IMR-90 (cell line): ENCODE measurements around the gene CALM1. TPM values are rescaled to one million over a fixed set of nuclear protein-coding genes. Genes with fewer than 3 reads are reported as not detected.
A peak's percentile ranks its signal among the peaks of the same experiment; 100 is the strongest.

Experiments
- ATAC-seq: fragments of 200-7000 bp; cut with Tn5 transposase; 2 replicates; pipeline ENCODE4 v1.9.1; 2020; ENCODE audit warnings: low read depth, mild to moderate bottlenecking, moderate library complexity
- BruUV-seq: library from RNA; stranded (reverse); fragments of 400-500 nt; replicated peaks from 2 replicates; lab custom pipeline; 2021; lab: Mats Ljungman, UMichigan
- CTCF ChIA-PET: fragments of 300-600 bp; formaldehyde crosslinking; extraction: SDS; loops from one replicate; lab custom pipeline; 2021; ENCODE audit warnings: antibody characterized with exemption; lab: Yijun Ruan, JAX
- POLR2A ChIA-PET: fragments of 300-600 bp; sonication (Branson Sonifier 250); formaldehyde crosslinking; loops from one replicate; lab custom pipeline; 2022; ENCODE audit warnings: antibody characterized with exemption; ENCODE audit not compliant: unreplicated experiment; lab: Charles Lee
- DNase-seq: peaks from one replicate; pipeline ENCODE4 v3.0.0; 2013
- H2AFZ ChIP-seq: replicated peaks from 2 replicates; pipeline ENCODE3; 2013; ENCODE audit warnings: low read length, mild to moderate bottlenecking; ENCODE audit not compliant: poor library complexity
- H2AK5ac ChIP-seq: 2 replicates; pipeline ENCODE4 v1.6.1; 2013; ENCODE audit warnings: low read depth, low read length, inconsistent platforms
- H2AK9ac ChIP-seq: replicated peaks from 2 replicates; pipeline ENCODE3; 2013; ENCODE audit warnings: mild to moderate bottlenecking, low read depth, low read length, moderate library complexity; ENCODE audit not compliant: poor library complexity
- H2BK120ac ChIP-seq: 2 replicates; pipeline ENCODE4 v1.6.1; 2013; ENCODE audit warnings: low read depth, low read length, inconsistent platforms
- H2BK15ac ChIP-seq: 3 replicates; pipeline ENCODE4 v1.6.1; 2013; ENCODE audit warnings: low read depth, low read length, inconsistent platforms
- H2BK20ac ChIP-seq: 2 replicates; pipeline ENCODE4 v1.6.1; 2013; ENCODE audit warnings: low read depth, mild to moderate bottlenecking, inconsistent platforms, low read length, moderate library complexity
- H2BK5ac ChIP-seq: 2 replicates; pipeline ENCODE4 v1.6.1; 2013; ENCODE audit warnings: mild to moderate bottlenecking, low read depth, low read length, inconsistent platforms; ENCODE audit not compliant: poor library complexity, severe bottlenecking
- H3K14ac ChIP-seq: replicated peaks from 2 replicates; pipeline ENCODE4 v1.6.1; 2013; ENCODE audit warnings: low read depth, low read length, inconsistent platforms
- H3K18ac ChIP-seq: 2 replicates; pipeline ENCODE4 v1.6.1; 2013; ENCODE audit warnings: low read depth, low read length, control low read depth
- H3K23ac ChIP-seq: 2 replicates; pipeline ENCODE4 v1.6.1; 2013; ENCODE audit warnings: low read depth, low read length, inconsistent platforms
- H3K27ac ChIP-seq: 2 replicates; pipeline ENCODE4 v1.5.1; 2013; ENCODE audit warnings: mild to moderate bottlenecking, control low read depth, low read length; ENCODE audit not compliant: insufficient read depth
- H3K27me3 ChIP-seq: 2 replicates; pipeline ENCODE4 v1.6.1; 2013; ENCODE audit warnings: low read length; ENCODE audit not compliant: control insufficient read depth, insufficient read depth
- H3K36me3 ChIP-seq: 2 replicates; pipeline ENCODE4 v1.6.1; 2013; ENCODE audit warnings: low read length, mixed read lengths; ENCODE audit not compliant: control insufficient read depth, insufficient read depth
- H3K4ac ChIP-seq: 2 replicates; pipeline ENCODE4 v1.6.1; 2013; ENCODE audit warnings: low read depth, low read length, inconsistent platforms
- H3K4me1 ChIP-seq: 2 replicates; pipeline ENCODE4 v1.6.1; 2013; ENCODE audit warnings: low read length, mixed read lengths; ENCODE audit not compliant: control insufficient read depth, insufficient read depth
- H3K4me2 ChIP-seq: 2 replicates; pipeline ENCODE4 v1.6.1; 2013; ENCODE audit warnings: low read depth, mild to moderate bottlenecking, control low read depth, low read length, moderate library complexity
- H3K4me3 ChIP-seq: 2 replicates; pipeline ENCODE4 v1.5.1; 2013; ENCODE audit warnings: low read depth, mild to moderate bottlenecking, control low read depth, low read length, moderate library complexity; ENCODE audit not compliant: insufficient read depth
- H3K56ac ChIP-seq: 2 replicates; pipeline ENCODE4 v1.6.1; 2013; ENCODE audit warnings: low read length, inconsistent platforms; ENCODE audit not compliant: insufficient read depth; ENCODE audit errors: extremely low read depth
- H3K79me1 ChIP-seq, 2 experiments: 2 replicates each; pipeline ENCODE4 v1.6.1; 2013; ENCODE audit warnings: low read length in 2 of 2, inconsistent platforms in 1 of 2, low read depth in 1 of 2
- H3K9ac ChIP-seq: 2 replicates; pipeline ENCODE4 v1.6.1; 2013; ENCODE audit warnings: low read depth, low read length, control low read depth
- H3K9me1 ChIP-seq: 2 replicates; pipeline ENCODE4 v1.6.1; 2013; ENCODE audit warnings: low read length, inconsistent platforms; ENCODE audit not compliant: insufficient read depth
- H3K9me3 ChIP-seq: 2 replicates; pipeline ENCODE4 v1.6.1; 2013; ENCODE audit warnings: low read length; ENCODE audit not compliant: control insufficient read depth, insufficient read depth
- H4K20me1 ChIP-seq: 2 replicates; pipeline ENCODE4 v1.6.1; 2013; ENCODE audit warnings: low read length, inconsistent platforms; ENCODE audit not compliant: insufficient read depth
- H4K5ac ChIP-seq: 2 replicates; pipeline ENCODE4 v1.6.1; 2013; ENCODE audit warnings: mild to moderate bottlenecking, low read depth, low read length, control low read depth
- H4K8ac ChIP-seq, 2 experiments: 2 replicates each; pipeline ENCODE4 v1.6.1; 2013; ENCODE audit warnings: low read depth in 2 of 2, low read length in 2 of 2, control low read depth in 1 of 2, inconsistent platforms in 1 of 2
- H4K91ac ChIP-seq: 2 replicates; pipeline ENCODE4 v1.6.1; 2013; ENCODE audit warnings: low read depth, low read length, inconsistent platforms; ENCODE audit not compliant: insufficient read depth
- BHLHE40 ChIP-seq: fragments of 150-350 bp; IDR thresholded peaks from 2 replicates; pipeline ENCODE4 v1.6.1; 2016; ENCODE audit warnings: mild to moderate bottlenecking, low read depth, low read length
- CEBPB ChIP-seq: IDR thresholded peaks from 2 replicates; pipeline ENCODE4 v1.6.1; 2012; ENCODE audit warnings: low read depth, low read length, improper control_type of control experiment
- CHD1 ChIP-seq: IDR thresholded peaks from 2 replicates; pipeline ENCODE4 v1.6.1; 2012; ENCODE audit warnings: low read depth, low read length, improper control_type of control experiment
- ELK1 ChIP-seq: fragments of 150-350 bp; IDR thresholded peaks from 2 replicates; pipeline ENCODE4 v1.6.1; 2016; ENCODE audit warnings: low read depth, mild to moderate bottlenecking, low read length, moderate library complexity, borderline replicate concordance
- FOS ChIP-seq: fragments of 150-350 bp; IDR thresholded peaks from 2 replicates; pipeline ENCODE4 v1.6.1; 2016; ENCODE audit warnings: low read depth, low read length
- MAFK ChIP-seq: IDR thresholded peaks from 2 replicates; pipeline ENCODE4 v1.6.1; 2012; ENCODE audit warnings: low read depth, low read length, improper control_type of control experiment
- MAZ ChIP-seq: IDR thresholded peaks from 2 replicates; pipeline ENCODE4 v1.6.1; 2012; ENCODE audit warnings: low read depth, mild to moderate bottlenecking, low read length, improper control_type of control experiment, moderate library complexity, borderline replicate concordance
- MXI1 ChIP-seq: IDR thresholded peaks from 2 replicates; pipeline ENCODE4 v1.6.1; 2012; ENCODE audit warnings: low read depth, mild to moderate bottlenecking, low read length, moderate library complexity, borderline replicate concordance
- NFE2L2 ChIP-seq: fragments of 150-350 bp; IDR thresholded peaks from 2 replicates; pipeline ENCODE4 v1.6.1; 2016; ENCODE audit warnings: low read depth, mild to moderate bottlenecking, low read length
- POLR2A ChIP-seq: IDR thresholded peaks from 2 replicates; pipeline ENCODE4 v1.6.1; 2012; ENCODE audit warnings: mild to moderate bottlenecking, low read depth, low read length
- RAD21 ChIP-seq: IDR thresholded peaks from 2 replicates; pipeline ENCODE4 v1.6.1; 2012; ENCODE audit warnings: low read length, improper control_type of control experiment
- RCOR1 ChIP-seq: IDR thresholded peaks from 2 replicates; pipeline ENCODE4 v1.6.1; 2012; ENCODE audit warnings: mild to moderate bottlenecking, low read length, improper control_type of control experiment; ENCODE audit not compliant: insufficient replicate concordance
- RFX5 ChIP-seq: IDR thresholded peaks from 2 replicates; pipeline ENCODE4 v1.8.0; 2012; ENCODE audit warnings: low read depth, mild to moderate bottlenecking, low read length, moderate library complexity
- SMC3 ChIP-seq: fragments of 150-350 bp; IDR thresholded peaks from 2 replicates; pipeline ENCODE4 v1.6.1; 2016; ENCODE audit warnings: low read depth, mild to moderate bottlenecking, antibody characterized with exemption, low read length, moderate library complexity
- WGBS, 2 experiments: methylation state at CpG; one replicate each; pipeline versions ENCODE4 v1.1.5 to v1.1.7; 2013; ENCODE audit warnings: missing lambda C conversion rate in 2 of 2; ENCODE audit not compliant: insufficient read length in 1 of 2; ENCODE audit errors: extremely low coverage in 2 of 2; 5-methylcytosine and 5-hydroxymethylcytosine counted together
- dilution Hi-C: fragments of 300-500 bp; cut with HindIII; formaldehyde crosslinking; loops from one replicate; pipeline ENCODE4 v1.14.3; 2018; ENCODE audit warnings: low sequenced_read_pairs; ENCODE audit not compliant: unreplicated experiment
- in situ Hi-C: fragments of 300-500 bp; cut with MboI; formaldehyde crosslinking; loops from 3 replicates; pipeline ENCODE4 v1.14.3; 2019; ENCODE audit warnings: low sequenced_read_pairs, inconsistent platforms, mixed read lengths
- intact Hi-C: fragments of 100-400 bp; cut with micrococcal nuclease; formaldehyde crosslinking; loops from 2 replicates; pipeline ENCODE4 v1.10.0; 2022
- polyA plus RNA-seq, 3 experiments: library from polyadenylated mRNA; depleted of rRNA; stranded (reverse); fragments of >200 nt; gene quantifications; 2 replicates each; pipeline ENCODE4 v1.2.3, GENCODE V29; 2012; ENCODE audit warnings: low replicate concordance in 1 of 3
- total RNA-seq: library from RNA; depleted of rRNA; stranded (reverse); fragments of >200 nt; gene quantifications from 2 replicates; pipeline ENCODE4 v1.2.3, GENCODE V29; 2012
- TF ChIP-seq, protein P1 (sequence below): conservative IDR thresholded peaks from 2 replicates; pipeline ENCODE4 v1.5.1; 2012; ENCODE audit warnings: mild to moderate bottlenecking, low read depth, low read length, improper control_type of control experiment
- TF ChIP-seq, protein P2 (sequence below): fragments of 150-350 bp; IDR thresholded peaks from 2 replicates; pipeline ENCODE4 v1.6.1; 2017; ENCODE audit warnings: mild to moderate bottlenecking, antibody characterized with exemption, low read length, low read depth

The CALM1 gene
- total and polyA plus RNA-seq, 2 of the 4 experiments (the other 2 are of a cell fraction), result 72.9 to 188 TPM

GRCh38 chr14:90419200-90419599 lies 22.4 kb downstream of the CALM1 start:
- H4K8ac ChIP-seq, result peak overlapping the region in 1 of 2 experiments; percentile 54; a peak in 1 of 4 replicates
- POLR2A ChIA-PET, result interaction anchor here (0.6 kb wide), 1 partner anchor 18 kb away, joined by 3 read pairs; no protein-coding TSS in a partner anchor
- no peak overlapping the region for H3K23ac ChIP-seq
- no peak overlapping the region for H4K5ac ChIP-seq
- TF ChIP-seq MXI1 (no peak), BHLHE40 (no peak), CHD1 (no peak), SMC3 (no peak), POLR2A (no peak), MAFK (peak; percentile 24; the same call in 1 of the 2 replicates), NFE2L2 (no peak), RCOR1 (no peak), MAZ (no peak), RAD21 (peak; percentile 24; the same call in 1 of the 2 replicates), CEBPB (no peak), FOS (peak; percentile 28; the same call in 1 of the 2 replicates), ELK1 (no peak), RFX5 (no peak)
- TF ChIP-seq, protein P1, sequence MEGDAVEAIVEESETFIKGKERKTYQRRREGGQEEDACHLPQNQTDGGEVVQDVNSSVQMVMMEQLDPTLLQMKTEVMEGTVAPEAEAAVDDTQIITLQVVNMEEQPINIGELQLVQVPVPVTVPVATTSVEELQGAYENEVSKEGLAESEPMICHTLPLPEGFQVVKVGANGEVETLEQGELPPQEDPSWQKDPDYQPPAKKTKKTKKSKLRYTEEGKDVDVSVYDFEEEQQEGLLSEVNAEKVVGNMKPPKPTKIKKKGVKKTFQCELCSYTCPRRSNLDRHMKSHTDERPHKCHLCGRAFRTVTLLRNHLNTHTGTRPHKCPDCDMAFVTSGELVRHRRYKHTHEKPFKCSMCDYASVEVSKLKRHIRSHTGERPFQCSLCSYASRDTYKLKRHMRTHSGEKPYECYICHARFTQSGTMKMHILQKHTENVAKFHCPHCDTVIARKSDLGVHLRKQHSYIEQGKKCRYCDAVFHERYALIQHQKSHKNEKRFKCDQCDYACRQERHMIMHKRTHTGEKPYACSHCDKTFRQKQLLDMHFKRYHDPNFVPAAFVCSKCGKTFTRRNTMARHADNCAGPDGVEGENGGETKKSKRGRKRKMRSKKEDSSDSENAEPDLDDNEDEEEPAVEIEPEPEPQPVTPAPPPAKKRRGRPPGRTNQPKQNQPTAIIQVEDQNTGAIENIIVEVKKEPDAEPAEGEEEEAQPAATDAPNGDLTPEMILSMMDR, result no peak
- TF ChIP-seq, protein P2, sequence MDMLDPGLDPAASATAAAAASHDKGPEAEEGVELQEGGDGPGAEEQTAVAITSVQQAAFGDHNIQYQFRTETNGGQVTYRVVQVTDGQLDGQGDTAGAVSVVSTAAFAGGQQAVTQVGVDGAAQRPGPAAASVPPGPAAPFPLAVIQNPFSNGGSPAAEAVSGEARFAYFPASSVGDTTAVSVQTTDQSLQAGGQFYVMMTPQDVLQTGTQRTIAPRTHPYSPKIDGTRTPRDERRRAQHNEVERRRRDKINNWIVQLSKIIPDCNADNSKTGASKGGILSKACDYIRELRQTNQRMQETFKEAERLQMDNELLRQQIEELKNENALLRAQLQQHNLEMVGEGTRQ, result no peak
- H3K4me2 ChIP-seq, result no peak overlapping the region
- dilution Hi-C loops (no loop called here), intact Hi-C loops (no loop called here), in situ Hi-C loops (no loop called here)
- H3K56ac ChIP-seq, result no peak overlapping the region
- no peak overlapping the region for H3K9ac ChIP-seq
- no peak overlapping the region for H3K4me3 ChIP-seq
- H3K9me1 ChIP-seq, result peaks cover 3% of the 10 kb centered on the region; the same call in 1 of the 2 replicates
- H2BK120ac ChIP-seq, result no peak overlapping the region
- peak overlapping the region; percentile 83 for H2AFZ ChIP-seq
- 0 out of 3 replicates have a peak overlapping the region, but pooled peaks have one; percentile 9 for H2BK15ac ChIP-seq
- no peak overlapping the region for H3K14ac ChIP-seq
- no peak overlapping the region for H3K27ac ChIP-seq
- H3K4me1 ChIP-seq, result no peaks in the 10 kb centered on the region
- no peak overlapping the region for H4K91ac ChIP-seq
- H2AK5ac ChIP-seq, result no peak overlapping the region
- H2AK9ac ChIP-seq, result peak overlapping the region; percentile 57
- CTCF ChIA-PET, result interaction anchor here (0.9 kb wide), 1 partner anchor 273 kb away, joined by 3 read pairs; no protein-coding TSS in a partner anchor
- ATAC-seq (peak; percentile 97), DNase-seq (peak; percentile 98)
- no peaks in the 10 kb centered on the region for H3K9me3 ChIP-seq
- no peak overlapping the region for H2BK5ac ChIP-seq
- 32% methylated on average over 5 of the region's 12 CpGs; no CpG with 5 or more reads in 1 of the 2 experiments for WGBS, 2 experiments
- H3K27me3 ChIP-seq, result no peaks in the 10 kb centered on the region
- H2BK20ac ChIP-seq, result no peak overlapping the region
- no peaks in the 10 kb centered on the region for H3K79me1 ChIP-seq
- H4K20me1 ChIP-seq, result no peaks in the 10 kb centered on the region
- H3K18ac ChIP-seq, result no peak overlapping the region
- BruUV-seq, result no TSS peak
- no peaks in the 10 kb centered on the region for H3K36me3 ChIP-seq
- no peak overlapping the region for H3K4ac ChIP-seq
